SK-N-SH (cell line): ENCODE data around the gene VWA3B. TPM values are rescaled to one million over a fixed set of nuclear protein-coding genes. Genes with fewer than 3 reads are reported as not detected.

Source experiments
- CTCF ChIA-PET: fragments of 300-600, 350-600 bp; formaldehyde crosslinking; extraction: SDS; loops from one replicate; lab custom pipeline; 2021; lab: Yijun Ruan, JAX
- POLR2A ChIA-PET: fragments of 350-600 bp; sonication (Branson Sonifier 250); formaldehyde crosslinking; extraction: SDS; loops from one replicate; lab custom pipeline; 2020; ENCODE audit warnings: antibody characterized with exemption, inconsistent platforms; lab: Yijun Ruan, JAX
- DNase-seq: peaks from one replicate; pipeline ENCODE4 v3.0.0; 2012
- H2AFZ ChIP-seq: fragments of 200-600 bp; sonication (generic); 2 replicates; pipeline ENCODE4 v1.8.1; 2016; ENCODE audit warnings: antibody characterized with exemption, mild to moderate bottlenecking, low read depth
- H3F3A ChIP-seq: fragments of 200-600 bp; sonication (generic); replicated peaks from 2 replicates; pipeline ENCODE3; 2016; ENCODE audit warnings: antibody characterized with exemption, mild to moderate bottlenecking; ENCODE audit not compliant: insufficient read depth
- H3K27ac ChIP-seq, 2 experiments: fragments of 200-500 bp in 1 of 2; fragments of 200-600 bp in 1 of 2; sonication (Bioruptor generic) in 1 of 2; sonication (generic), shearing (Covaris generic) in 1 of 2; 2 replicates each; pipeline versions ENCODE4 v1.5.1 to v1.6.1; 2014 to 2016; ENCODE audit warnings: low read depth in 2 of 2, inconsistent platforms in 1 of 2, low read length in 1 of 2, mild to moderate bottlenecking in 1 of 2, mixed read lengths in 1 of 2
- H3K27me3 ChIP-seq: fragments of 200-600 bp; sonication (generic), shearing (Covaris generic); 2 replicates; pipeline ENCODE4 v1.6.1; 2016; ENCODE audit warnings: mixed run types; ENCODE audit not compliant: insufficient read depth
- H3K36me3 ChIP-seq, 2 experiments: fragments of 200-500 bp in 1 of 2; fragments of 200-600 bp in 1 of 2; sonication (Bioruptor generic) in 1 of 2; sonication (generic) in 1 of 2; replicated peaks in 1 of 2; 2 replicates each; pipeline versions ENCODE3 to v1.5.1; 2014 to 2016; ENCODE audit warnings: low read length in 1 of 2, mild to moderate bottlenecking in 1 of 2; ENCODE audit not compliant: insufficient read depth in 2 of 2, control insufficient read depth in 1 of 2
- H3K4me1 ChIP-seq, 2 experiments: fragments of 200-500 bp in 1 of 2; fragments of 200-600 bp in 1 of 2; sonication (Bioruptor generic) in 1 of 2; sonication (generic), shearing (Covaris generic) in 1 of 2; 2 replicates each; pipeline versions ENCODE4 v1.5.1 to v1.6.1; 2014 to 2016; ENCODE audit warnings: low read depth in 1 of 2, low read length in 1 of 2, mixed run types in 1 of 2; ENCODE audit not compliant: insufficient read depth in 2 of 2, control insufficient read depth in 1 of 2
- H3K4me2 ChIP-seq: fragments of 200-600 bp; sonication (generic), shearing (Covaris generic); 2 replicates; pipeline ENCODE4 v1.6.1; 2017; ENCODE audit warnings: mixed run types
- H3K4me3 ChIP-seq, 2 experiments: fragments of 200-500 bp in 1 of 2; fragments of 200-600 bp in 1 of 2; sonication (Bioruptor generic) in 1 of 2; sonication (generic), shearing (Covaris generic) in 1 of 2; 2 replicates each; pipeline versions ENCODE4 v1.5.1 to v1.8.1; 2014 to 2016; ENCODE audit warnings: low read depth in 2 of 2, inconsistent platforms in 1 of 2, low read length in 1 of 2, mild to moderate bottlenecking in 1 of 2, mixed read lengths in 1 of 2, moderate library complexity in 1 of 2
- H3K79me2 ChIP-seq: fragments of 200-600 bp; sonication (generic); 2 replicates; pipeline ENCODE4 v1.8.1; 2017; ENCODE audit warnings: mild to moderate bottlenecking; ENCODE audit not compliant: insufficient read depth
- H3K9ac ChIP-seq: fragments of 200-600 bp; sonication (generic); 2 replicates; pipeline ENCODE4 v1.6.1; 2017; ENCODE audit warnings: mixed run types
- H3K9me2 ChIP-seq: fragments of 200-600 bp; sonication (generic); 2 replicates; pipeline ENCODE4 v1.6.1; 2017; ENCODE audit warnings: mixed run types
- H3K9me3 ChIP-seq: fragments of 200-600 bp; sonication (generic); 2 replicates; pipeline ENCODE4 v1.6.1; 2017; ENCODE audit warnings: mixed run types, mild to moderate bottlenecking, moderate library complexity
- H4K20me1 ChIP-seq: fragments of 200-600 bp; sonication (generic); 2 replicates; pipeline ENCODE4 v1.6.1; 2017; ENCODE audit warnings: mild to moderate bottlenecking, mixed run types; ENCODE audit not compliant: insufficient read depth
- CHD2 ChIP-seq: fragments of 150-350 bp; IDR thresholded peaks from 2 replicates; pipeline ENCODE4 v1.6.1; 2018; ENCODE audit warnings: low read length; ENCODE audit not compliant: partially characterized antibody
- CTCF ChIP-seq: fragments of 200-600 bp; sonication (generic); IDR thresholded peaks from 2 replicates; pipeline ENCODE4 v1.6.1; 2017; ENCODE audit warnings: antibody characterized with exemption, mild to moderate bottlenecking, moderate library complexity
- EP300 ChIP-seq, 2 experiments: IDR thresholded peaks; 2 replicates each; pipeline versions ENCODE4 v1.4.0 to v1.6.1; 2012; ENCODE audit warnings: borderline replicate concordance in 1 of 2, low read depth in 1 of 2, low read length in 1 of 2
- FOSL2 ChIP-seq: IDR thresholded peaks from 2 replicates; pipeline ENCODE4 v1.4.0; 2012; ENCODE audit warnings: low read depth, mild to moderate bottlenecking, moderate library complexity, borderline replicate concordance
- NRF1 ChIP-seq: IDR thresholded peaks from 2 replicates; pipeline ENCODE4 v1.6.1; 2012; ENCODE audit warnings: low read depth, mild to moderate bottlenecking, low read length
- REST ChIP-seq: IDR thresholded peaks from 2 replicates; pipeline ENCODE4 v1.6.1; 2012; ENCODE audit warnings: mild to moderate bottlenecking, low read depth, low read length, moderate library complexity
- SMC3 ChIP-seq: IDR thresholded peaks from 2 replicates; pipeline ENCODE4 v1.6.1; 2012; ENCODE audit warnings: low read depth, low read length, improper control_type of control experiment
- TCF12 ChIP-seq: IDR thresholded peaks from 2 replicates; pipeline ENCODE4 v1.4.0; 2012
- USF1 ChIP-seq: IDR thresholded peaks from 2 replicates; pipeline ENCODE4 v1.4.0; 2012; ENCODE audit warnings: low read depth, borderline replicate concordance
- YY1 ChIP-seq: IDR thresholded peaks from 2 replicates; pipeline ENCODE4 v1.4.0; 2012; ENCODE audit warnings: low read depth, mild to moderate bottlenecking
- ZBTB33 ChIP-seq: IDR thresholded peaks from 2 replicates; pipeline ENCODE4 v1.4.0; 2012; ENCODE audit warnings: low read depth, borderline replicate concordance
- WGBS: methylation state at CpG from one replicate; pipeline ENCODE4 v1.1.6; 2017; ENCODE audit warnings: low lambda C conversion rate; 5-methylcytosine and 5-hydroxymethylcytosine counted together
- polyA plus RNA-seq, 3 experiments: library from polyadenylated mRNA; depleted of rRNA; stranded (reverse); fragments of >200 nt; gene quantifications; 2 replicates each; pipeline ENCODE4 v1.2.3, GENCODE V29; 2012

Gene VWA3B
- polyA plus RNA-seq, 1 of the 3 experiments (the other 2 are of a cell fraction): not detected

- no peaks in the 10 kb centered on the region for H3K9me3 ChIP-seq
- H3K27ac ChIP-seq: no peak overlapping the region
- H3K79me2 ChIP-seq: no peaks in the 10 kb centered on the region
- H3K4me2 ChIP-seq: no peak overlapping the region
- no peaks in the 10 kb centered on the region for H4K20me1 ChIP-seq
- H3K4me1 ChIP-seq: no peaks in the 10 kb centered on the region; a peak in 1 of 4 replicates
- 31% methylated on average over 5 of the region's 6 CpGs for WGBS
- no peak for DNase-seq
- H3K36me3 ChIP-seq: no peaks in the 10 kb centered on the region
- CTCF ChIA-PET: no interaction called here
- POLR2A ChIA-PET: no interaction called here
- H3F3A ChIP-seq: no peaks in the 10 kb centered on the region
- H3K9me2 ChIP-seq: no peaks in the 10 kb centered on the region
- no peak for TF ChIP-seq YY1
- TF ChIP-seq CTCF: no peak
- TF ChIP-seq USF1: no peak
- TF ChIP-seq CHD2: no peak
- no peak for TF ChIP-seq TCF12
- TF ChIP-seq EP300 (IDR thresholded peaks at IDR 0.05; ENCODE audit: borderline replicate concordance in 1 of 2, low read depth in 1 of 2, low read length in 1 of 2): no peak
- TF ChIP-seq SMC3: no peak
- no peak for TF ChIP-seq REST
- TF ChIP-seq NRF1: no peak
- no peak for TF ChIP-seq FOSL2
- TF ChIP-seq ZBTB33: no peak
- TF ChIP-seq, all 33 proteins: peak for 0
- Histone ChIP-seq H3K9ac (no peak overlapping the region), H3K4me3 (no peak overlapping the region), H2AFZ (no peak overlapping the region), H3K27me3 (no peaks in the 10 kb centered on the region)
Measured at GRCh38 chr2:98298683-98299164, 211.8 kb downstream of the VWA3B start.
